HG02571 (cell line): ENCODE data around the gene SRP68.

Source experiments
- ATAC-seq: cut with Tn5 transposase; IDR thresholded peaks from one replicate; pipeline ENCODE4 v1.9.1; 2021; ENCODE audit warnings: mild to moderate bottlenecking, moderate library complexity; ENCODE audit not compliant: unreplicated experiment

SRP68 gene

DNA sequence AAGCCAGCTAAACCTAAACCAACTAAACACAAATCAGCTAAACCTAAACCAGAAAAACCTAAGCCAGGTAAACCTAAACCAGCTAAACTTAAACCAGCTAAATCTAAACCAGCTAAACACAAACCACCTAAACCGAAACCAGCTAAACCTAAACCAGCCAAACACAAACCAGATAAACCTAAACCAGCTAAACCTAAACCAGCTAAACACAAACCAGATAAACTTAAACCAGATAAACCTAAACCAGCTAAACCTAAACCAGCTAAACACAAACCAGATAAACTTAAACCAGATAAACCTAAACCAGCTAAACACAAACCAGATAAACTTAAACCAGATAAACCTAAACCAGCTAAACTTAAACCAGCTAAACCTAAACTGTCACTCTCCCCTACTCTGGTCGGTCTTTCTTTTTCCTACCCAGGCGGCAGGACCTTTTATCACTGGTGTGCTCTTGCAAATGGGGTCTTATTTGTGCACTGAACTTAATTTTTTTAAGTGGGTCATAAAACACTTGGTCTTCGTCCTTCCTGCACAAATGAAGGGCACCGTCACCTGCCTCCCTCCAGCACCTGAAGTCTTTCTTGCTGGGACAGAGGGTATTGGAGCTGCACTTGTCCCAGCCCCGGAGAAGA lies 52.4 kb downstream of the SRP68 start:
- no peak for ATAC-seq

DNA sequence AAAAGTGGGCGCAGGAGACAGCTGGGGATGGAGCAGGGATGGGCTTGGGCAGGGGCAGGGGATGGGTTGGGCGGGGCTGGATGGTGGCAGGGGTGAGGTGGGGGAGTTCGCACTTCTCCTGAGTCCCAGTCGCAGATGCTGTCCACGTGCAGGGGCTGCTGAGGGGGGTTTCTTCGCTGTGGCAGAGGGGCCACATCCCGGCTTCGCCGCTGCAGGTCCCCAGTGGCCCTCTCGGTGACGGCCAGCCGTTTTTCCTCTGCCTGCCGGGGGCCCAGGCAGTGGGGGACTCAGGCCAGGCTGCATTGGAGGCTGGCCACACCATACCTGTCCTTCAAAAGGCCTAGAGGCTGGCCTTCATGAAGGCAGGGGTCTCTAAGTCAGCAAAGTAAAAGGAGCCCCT lies 53.5 kb downstream of the SRP68 start:
- ATAC-seq = no peak

GRCh38 chr17:76018340-76018680 lies 54.0 kb downstream of the SRP68 start:
- ATAC-seq = no peak

- no peak for ATAC-seq
Observed at GRCh38 chr17:76017481-76018339, 54.6 kb downstream of the SRP68 start.

DNA sequence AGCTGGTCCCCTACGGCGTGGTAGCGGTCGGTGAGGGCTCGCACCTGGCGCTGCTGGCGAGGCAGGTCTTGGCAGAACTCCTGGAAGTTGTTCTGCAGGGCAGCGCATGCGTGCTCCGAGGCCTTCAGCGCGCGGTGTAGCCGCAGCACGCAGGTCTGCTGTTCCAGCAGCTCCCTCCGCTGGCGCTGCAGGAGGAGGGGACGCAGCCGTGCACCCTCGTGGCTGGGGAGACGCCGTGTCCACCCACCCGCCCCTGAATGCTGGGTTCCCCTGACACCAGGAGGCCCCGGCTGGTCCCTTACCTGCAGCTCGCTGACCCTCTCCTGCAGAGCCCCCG lies 57.4 kb downstream of the SRP68 start:
- ATAC-seq = no peak

DNA sequence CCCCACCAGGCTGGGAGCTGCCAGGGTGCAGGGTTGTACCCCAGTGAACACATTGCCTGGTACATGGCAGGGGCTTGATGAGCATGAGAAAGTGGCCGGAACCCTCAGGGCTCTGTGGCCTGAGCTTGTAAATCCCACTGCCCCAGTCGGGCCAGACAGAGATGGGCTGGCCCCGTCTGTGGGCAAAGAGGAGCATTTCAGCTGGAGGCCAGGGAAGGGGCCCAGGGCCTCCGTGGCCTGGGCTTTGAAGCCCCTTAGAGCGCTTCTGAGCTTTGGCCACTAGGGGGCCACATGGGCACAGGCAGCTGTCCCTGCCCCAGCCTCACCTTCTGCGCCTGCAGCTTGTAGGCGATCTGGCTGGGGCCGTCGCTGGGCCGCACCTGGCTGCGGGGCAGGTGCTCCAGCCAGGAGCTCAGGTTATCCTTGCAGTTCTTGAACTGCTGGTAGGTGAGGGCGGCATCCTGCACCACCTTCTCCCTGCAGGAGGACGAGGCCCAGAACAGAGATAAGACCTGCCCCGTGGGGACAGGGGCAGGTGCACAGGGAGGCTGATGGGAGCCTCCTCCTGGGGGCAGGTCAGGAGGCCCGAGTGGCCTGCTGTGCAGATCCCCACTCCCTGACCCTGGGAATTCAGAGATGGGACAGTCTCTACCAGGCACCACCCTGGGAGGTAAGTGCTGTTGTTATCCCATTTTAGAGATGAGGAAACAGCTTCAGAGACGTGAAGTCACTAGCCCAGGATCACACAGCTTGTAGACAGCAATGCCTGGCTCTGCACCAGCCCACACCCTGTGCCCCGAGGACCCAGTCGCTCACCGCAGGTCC lies 58.0 kb downstream of the SRP68 start:
- ATAC-seq = no peak

DNA sequence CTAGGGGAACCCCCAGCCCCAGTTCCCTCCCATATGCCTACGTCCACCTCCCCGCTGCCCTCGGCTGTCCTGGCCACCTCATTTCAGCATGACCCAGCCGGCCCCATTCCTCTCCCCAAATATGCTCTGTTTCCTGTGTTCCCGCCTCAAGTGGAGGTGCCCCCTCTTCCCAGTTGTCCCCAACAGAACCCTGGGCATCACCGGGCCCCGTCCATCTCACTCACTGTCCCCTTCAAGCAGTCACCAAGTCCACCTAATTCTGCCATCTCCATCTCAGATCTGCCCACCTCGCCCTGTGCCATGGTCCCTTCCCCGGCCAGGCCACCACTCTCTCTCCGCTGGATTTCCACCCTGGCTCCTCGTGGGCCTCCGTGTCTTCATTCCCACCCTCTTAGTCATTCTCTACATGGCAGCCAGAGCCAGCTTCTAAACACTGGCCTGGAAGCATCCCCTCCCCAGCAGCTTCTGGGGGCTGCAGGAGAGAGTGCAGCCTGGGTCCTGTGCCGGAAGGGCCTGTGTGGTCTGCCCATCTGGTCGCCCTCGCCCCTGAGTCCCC lies 58.9 kb downstream of the SRP68 start:
- no peak for ATAC-seq

GRCh38 chr17:76011951-76012350 lies 60.4 kb downstream of the SRP68 start:
- ATAC-seq = no peak

DNA sequence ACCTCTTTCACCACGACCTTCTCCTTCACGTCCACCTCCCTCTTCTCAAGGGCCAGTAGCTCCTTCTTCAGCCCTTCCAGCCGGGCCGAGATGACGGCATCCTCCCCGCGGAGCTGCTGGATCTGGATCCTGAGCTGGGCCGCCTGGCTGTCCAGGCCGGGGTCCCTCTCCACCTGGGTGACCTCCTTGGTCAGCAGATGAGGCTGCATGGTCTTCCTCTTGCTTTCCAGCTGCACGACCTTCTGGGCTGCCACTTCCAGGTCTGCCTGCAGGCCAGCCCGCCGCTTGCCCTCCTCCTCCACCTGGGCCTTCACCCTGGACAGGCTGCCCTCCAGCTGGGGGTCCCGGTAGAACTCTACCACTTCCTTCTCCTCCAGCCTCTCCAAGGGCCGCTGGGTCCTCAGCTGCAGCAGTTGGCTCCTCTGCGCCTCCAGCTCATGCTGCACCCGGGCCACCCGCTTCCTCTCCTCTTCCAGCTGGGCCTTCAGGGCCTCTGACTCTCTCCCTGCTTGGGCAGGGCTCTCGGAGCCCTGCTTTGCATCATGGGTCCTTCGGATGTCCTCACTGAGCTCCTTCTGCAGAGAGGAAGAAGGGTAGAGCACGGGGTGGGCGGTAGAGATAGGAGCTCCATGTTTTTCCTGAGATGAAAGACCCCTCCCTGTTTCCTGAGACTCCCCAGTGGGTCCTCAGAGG lies 62.2 kb downstream of the SRP68 start:
- ATAC-seq = no peak

GRCh38 chr17:76009447-76009846 lies 62.9 kb downstream of the SRP68 start:
- ATAC-seq = no peak

DNA sequence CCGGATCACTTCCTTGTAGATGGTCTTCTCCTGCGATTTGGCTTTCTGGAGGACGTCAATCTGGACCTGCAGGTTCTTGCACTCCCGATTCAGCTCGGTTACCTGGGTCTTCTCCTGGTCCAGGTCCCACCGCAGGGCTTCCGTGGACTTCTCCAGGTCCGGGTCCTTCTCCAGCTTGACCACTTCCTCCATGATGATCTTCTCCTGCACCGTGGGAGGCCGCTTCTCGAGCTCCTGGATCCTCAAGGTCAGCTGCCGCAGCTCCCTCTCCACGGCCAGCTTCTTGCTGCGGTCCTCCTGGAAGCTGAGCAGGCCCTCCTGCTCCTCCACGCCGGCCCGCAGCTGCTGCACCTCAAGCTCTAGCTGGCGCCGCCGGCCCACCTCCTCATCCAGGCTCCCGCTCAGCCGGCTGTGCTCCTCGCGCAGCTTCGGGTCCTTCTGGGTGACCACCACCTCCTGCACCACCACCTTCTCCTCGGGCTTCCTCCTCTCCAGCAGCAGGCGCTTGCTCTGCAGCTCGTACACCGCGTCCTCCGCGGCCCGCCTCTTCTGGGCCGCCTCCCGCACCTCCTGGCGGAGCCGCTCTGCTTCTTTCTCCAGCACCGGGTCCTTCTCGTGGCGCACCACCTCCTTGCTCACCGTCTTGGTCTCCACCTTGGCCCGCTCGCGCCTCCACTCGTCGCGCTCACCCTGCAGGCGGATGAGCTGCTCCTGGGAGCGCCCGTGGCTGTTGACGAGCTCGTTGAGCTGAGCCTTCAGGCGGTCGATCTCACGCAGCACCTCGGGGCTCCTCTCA lies 63.5 kb downstream of the SRP68 start:
- ATAC-seq = no peak

- ATAC-seq = no peak
Observed at GRCh38 chr17:76008208-76008607, 64.1 kb downstream of the SRP68 start.

DNA sequence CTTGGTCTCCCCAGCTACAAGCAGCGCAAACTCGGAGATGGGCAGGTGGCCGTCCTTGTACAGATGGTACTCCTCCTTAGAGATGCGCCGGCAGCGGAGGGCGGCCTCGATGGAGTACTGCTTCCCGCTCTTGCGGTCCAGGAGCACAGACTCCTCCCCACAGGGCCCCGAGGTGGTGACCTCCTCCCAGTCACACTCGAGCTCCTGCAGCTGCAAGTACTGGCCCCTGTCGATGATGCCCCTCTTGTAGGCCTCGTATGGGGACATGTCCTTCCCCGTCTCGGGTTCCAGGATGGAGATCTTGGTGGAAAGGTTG lies 64.5 kb downstream of the SRP68 start:
- ATAC-seq = no peak

DNA sequence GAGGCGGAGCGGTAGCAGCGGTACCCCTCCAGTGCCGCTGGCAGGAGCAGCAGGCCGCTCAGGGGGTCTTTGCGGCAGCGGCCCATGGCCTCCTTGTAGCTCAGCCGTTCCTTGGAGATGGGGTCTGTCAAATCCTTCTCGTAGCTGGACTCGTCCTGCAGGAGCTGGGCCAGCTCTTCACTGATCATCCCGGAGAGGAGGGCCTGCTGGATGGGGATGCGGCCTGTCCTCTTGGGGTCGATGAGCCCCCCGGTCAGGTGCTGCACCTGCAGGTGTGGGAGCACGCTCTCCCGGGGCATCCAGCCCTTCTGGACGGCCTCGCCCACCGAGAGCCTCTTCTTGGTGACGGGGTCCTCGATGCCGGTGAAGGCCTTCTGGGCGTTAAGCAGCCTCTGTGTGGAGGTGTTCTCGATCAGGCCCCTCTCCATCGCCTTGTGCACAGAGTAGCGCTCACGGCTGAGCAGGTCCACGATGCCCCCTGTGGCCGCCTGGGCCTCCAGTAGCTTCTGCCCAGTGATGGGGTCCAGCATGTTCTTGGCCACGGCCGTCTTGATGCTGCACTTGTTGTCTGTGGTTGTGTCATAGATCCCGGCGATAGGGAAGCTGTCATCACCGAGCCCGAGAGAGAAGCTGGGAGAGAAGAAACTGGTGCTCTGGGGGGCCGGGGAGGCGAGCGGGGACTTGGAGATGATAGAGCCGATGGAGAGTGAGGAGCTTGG lies 65.0 kb downstream of the SRP68 start:
- ATAC-seq = no peak

DNA sequence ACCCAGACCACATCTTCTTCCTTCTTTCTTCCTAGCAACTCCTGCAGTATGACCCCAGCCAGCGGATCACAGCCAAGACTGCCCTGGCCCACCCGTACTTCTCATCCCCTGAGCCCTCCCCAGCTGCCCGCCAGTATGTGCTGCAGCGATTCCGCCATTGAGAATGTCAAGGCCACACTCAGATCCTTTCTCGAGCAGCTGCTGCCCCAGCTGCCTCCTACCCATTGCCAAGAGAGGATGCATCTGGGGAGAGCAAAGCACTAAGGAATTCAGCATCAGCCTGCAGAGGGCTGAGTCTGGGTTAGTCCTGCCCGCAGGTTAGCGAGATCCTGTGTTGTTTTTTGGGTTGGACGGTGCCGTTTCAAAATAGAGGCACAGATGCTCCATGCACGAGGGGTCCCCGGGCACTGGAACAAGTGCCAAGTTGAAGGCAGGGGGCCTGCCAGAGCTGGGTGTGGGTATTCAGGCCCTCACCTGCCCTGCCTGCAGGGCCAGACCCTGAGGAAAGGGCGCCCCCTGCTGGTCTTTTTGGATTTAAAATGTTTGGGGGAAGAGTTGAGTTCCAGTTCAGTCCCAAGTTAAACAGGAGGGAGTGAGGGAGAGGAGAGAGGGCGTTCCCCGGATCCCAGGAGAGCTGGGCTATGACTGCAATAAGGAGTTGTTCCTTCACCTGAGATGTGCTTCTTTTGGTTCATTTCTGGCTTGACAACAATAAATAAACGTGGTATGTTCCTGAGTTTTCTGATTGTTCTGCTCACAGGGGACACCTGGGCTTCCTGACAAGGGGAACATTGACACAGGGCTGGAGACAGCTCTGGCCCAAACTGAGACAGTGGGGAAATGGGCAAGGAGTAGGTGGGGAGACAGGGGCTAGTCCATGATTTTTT lies 66.8 kb downstream of the SRP68 start:
- ATAC-seq = no peak

GRCh38 chr17:76004750-76005262 lies 67.5 kb downstream of the SRP68 start:
- no peak for ATAC-seq

DNA sequence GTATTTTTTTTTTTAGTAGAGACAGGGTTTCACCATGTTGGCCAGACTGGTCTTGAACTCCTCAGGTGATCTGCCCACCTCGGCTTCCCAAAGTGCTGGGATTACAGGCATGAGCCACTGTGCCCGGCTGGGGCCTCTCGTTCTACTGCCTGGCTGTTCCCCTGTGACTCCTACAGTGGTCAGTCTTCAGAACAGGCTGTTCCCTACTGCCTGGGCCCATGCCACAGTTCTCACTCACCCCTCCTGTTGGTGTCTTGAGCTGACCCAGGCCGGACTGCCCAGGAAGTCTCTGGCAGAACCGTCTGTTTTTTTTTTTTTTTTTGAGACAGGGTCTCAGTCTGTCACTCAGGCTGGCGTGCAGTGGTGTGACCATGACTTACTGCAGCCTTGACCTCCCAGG lies 68.4 kb downstream of the SRP68 start:
- ATAC-seq = no peak

DNA sequence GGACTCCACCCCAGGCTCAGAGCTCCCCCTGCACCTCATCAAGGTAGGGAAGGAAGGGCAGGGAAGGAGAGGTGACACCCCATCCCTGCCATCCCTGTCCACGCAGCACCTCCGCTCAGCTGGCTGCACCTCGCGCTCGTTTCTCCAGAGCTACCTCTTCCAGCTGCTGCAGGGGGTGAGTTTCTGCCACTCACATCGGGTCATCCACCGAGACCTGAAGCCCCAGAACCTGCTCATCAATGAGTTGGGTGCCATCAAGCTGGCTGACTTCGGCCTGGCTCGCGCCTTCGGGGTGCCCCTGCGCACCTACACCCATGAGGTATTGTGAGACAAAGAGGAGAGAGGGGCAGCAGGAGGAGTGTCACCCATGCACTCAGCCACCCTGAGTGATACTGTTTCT lies 70.2 kb downstream of the SRP68 start:
- ATAC-seq = no peak
